ENCODE data around the gene TFAP2E.
A peak's percentile ranks its signal among the peaks of the same experiment; 100 is the strongest.

TFAP2E gene
- 0 to 1.4 (median 0.14) reads per million in 17 experiments for total RNA-seq

- peak; percentile 59 to 80 (median 65) for DNase-seq
These were observed at the start of gene TFAP2E for GRCh38 chr1:35573198-35574124. Gene TFAP2E, plus strand, starts transcription at chr1:35573314. Its CDS starts 264 bp downstream, at chr1:35573578.

- no peak for DNase-seq
These were observed 49.0 kb upstream of the TFAP2E start for GRCh38 chr1:35524106-35524505.

- DNase-seq = no peak
These were observed 42.9 kb upstream of the TFAP2E start for GRCh38 chr1:35530168-35530567.

- DNase-seq = no peak
These were observed 42.2 kb upstream of the TFAP2E start for GRCh38 chr1:35530946-35531345.

GRCh38 chr1:35531368-35531767, 41.7 kb upstream of the TFAP2E start:
- no peak for DNase-seq

- no peak for DNase-seq
These were observed 40.5 kb upstream of the TFAP2E start for GRCh38 chr1:35532497-35533223.

- no peak for DNase-seq
These were observed 39.5 kb upstream of the TFAP2E start for GRCh38 chr1:35533586-35533985.

GRCh38 chr1:35535243-35535642, 37.9 kb upstream of the TFAP2E start:
- DNase-seq = no peak

- no peak for DNase-seq
These were observed 36.5 kb upstream of the TFAP2E start for GRCh38 chr1:35536556-35537162.

GRCh38 chr1:35537806-35538205, 35.3 kb upstream of the TFAP2E start:
- DNase-seq = no peak

- no peak for DNase-seq
These were observed 33.9 kb upstream of the TFAP2E start for GRCh38 chr1:35539073-35539823.

- peak; percentile 17 to 42 (median 35) for DNase-seq
These were observed 33.3 kb upstream of the TFAP2E start for GRCh38 chr1:35539824-35540261.

- peak; percentile 59 to 82 (median 75) for DNase-seq
These were observed 28.1 kb upstream of the TFAP2E start for GRCh38 chr1:35544976-35545375.

- DNase-seq = no peak
These were observed 26.5 kb upstream of the TFAP2E start for GRCh38 chr1:35546614-35547013.

- DNase-seq = no peak
These were observed 19.3 kb upstream of the TFAP2E start for GRCh38 chr1:35553851-35554250.

GRCh38 chr1:35554266-35555211, 18.6 kb upstream of the TFAP2E start:
- no peak for DNase-seq

GRCh38 chr1:35555212-35555584, 17.9 kb upstream of the TFAP2E start:
- DNase-seq = no peak

GRCh38 chr1:35555601-35556477, 17.3 kb upstream of the TFAP2E start:
- DNase-seq = peak in 1 of 4 experiments; percentile 32

GRCh38 chr1:35556484-35557117, 16.5 kb upstream of the TFAP2E start:
- no peak for DNase-seq
